Fibroblast of the aortic adventitia (primary cell): ENCODE results near the gene KPNB1. TPM values are rescaled to one million over a fixed set of nuclear protein-coding genes. Genes with fewer than 3 reads are reported as not detected.

Source experiments
- DNase-seq: peaks from one replicate; pipeline ENCODE4 v3.0.0-alpha.2; 2010; ENCODE audit warnings: low read depth
- H3K4me3 ChIP-seq: 2 replicates; pipeline ENCODE4 v1.5.1; 2011; ENCODE audit warnings: low read depth, mild to moderate bottlenecking, control low read depth, low read length, moderate library complexity
- total RNA-seq: library from RNA; depleted of rRNA; stranded (reverse); fragments of >200 nt; gene quantifications from 2 replicates; pipeline ENCODE4 v1.2.3, GENCODE V29; 2012; ENCODE audit warnings: low replicate concordance
- TF ChIP-seq, protein P1 (sequence below): IDR thresholded peaks from 2 replicates; pipeline ENCODE4 v1.5.1; 2011; ENCODE audit warnings: mild to moderate bottlenecking, low read length, control low read depth, inconsistent platforms; ENCODE audit not compliant: insufficient read depth

The KPNB1 gene
- total RNA-seq, 1 donor = 473 TPM

DNA sequence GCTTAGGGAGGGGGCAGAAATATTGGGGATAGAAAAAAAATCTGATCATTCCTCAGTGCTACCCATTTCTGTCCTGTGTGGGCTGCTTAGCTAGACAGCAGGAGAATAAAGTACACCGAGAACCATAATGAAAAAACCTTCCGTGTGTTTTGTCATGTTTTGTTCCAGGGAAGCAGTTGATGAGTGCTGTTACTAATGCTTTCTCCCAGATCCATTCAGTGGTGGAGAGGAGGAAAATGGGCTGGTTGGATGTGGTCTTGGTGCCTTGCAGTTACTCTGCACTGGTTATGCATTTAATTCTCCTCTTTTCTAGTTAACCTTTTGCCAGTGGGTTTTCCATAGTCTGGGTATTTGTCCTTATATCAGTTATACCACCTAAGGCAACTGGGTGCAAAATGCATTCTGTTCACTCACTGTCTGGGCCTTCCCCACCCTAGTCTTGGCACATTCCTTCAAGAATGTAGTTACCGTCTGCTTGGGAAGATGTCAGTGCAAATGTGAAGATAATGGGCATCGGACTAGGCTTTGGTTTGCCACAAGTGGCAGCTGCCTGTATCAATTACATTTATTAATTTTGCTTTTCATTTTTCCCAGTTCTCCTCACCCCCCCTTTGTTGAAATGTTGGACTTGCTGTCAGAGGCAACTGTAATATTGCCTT, 34.9 kb downstream of the KPNB1 start:
- TF ChIP-seq, protein P1, sequence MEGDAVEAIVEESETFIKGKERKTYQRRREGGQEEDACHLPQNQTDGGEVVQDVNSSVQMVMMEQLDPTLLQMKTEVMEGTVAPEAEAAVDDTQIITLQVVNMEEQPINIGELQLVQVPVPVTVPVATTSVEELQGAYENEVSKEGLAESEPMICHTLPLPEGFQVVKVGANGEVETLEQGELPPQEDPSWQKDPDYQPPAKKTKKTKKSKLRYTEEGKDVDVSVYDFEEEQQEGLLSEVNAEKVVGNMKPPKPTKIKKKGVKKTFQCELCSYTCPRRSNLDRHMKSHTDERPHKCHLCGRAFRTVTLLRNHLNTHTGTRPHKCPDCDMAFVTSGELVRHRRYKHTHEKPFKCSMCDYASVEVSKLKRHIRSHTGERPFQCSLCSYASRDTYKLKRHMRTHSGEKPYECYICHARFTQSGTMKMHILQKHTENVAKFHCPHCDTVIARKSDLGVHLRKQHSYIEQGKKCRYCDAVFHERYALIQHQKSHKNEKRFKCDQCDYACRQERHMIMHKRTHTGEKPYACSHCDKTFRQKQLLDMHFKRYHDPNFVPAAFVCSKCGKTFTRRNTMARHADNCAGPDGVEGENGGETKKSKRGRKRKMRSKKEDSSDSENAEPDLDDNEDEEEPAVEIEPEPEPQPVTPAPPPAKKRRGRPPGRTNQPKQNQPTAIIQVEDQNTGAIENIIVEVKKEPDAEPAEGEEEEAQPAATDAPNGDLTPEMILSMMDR = no peak
- DNase-seq = no peak
- H3K4me3 ChIP-seq = no peak overlapping the region

DNA sequence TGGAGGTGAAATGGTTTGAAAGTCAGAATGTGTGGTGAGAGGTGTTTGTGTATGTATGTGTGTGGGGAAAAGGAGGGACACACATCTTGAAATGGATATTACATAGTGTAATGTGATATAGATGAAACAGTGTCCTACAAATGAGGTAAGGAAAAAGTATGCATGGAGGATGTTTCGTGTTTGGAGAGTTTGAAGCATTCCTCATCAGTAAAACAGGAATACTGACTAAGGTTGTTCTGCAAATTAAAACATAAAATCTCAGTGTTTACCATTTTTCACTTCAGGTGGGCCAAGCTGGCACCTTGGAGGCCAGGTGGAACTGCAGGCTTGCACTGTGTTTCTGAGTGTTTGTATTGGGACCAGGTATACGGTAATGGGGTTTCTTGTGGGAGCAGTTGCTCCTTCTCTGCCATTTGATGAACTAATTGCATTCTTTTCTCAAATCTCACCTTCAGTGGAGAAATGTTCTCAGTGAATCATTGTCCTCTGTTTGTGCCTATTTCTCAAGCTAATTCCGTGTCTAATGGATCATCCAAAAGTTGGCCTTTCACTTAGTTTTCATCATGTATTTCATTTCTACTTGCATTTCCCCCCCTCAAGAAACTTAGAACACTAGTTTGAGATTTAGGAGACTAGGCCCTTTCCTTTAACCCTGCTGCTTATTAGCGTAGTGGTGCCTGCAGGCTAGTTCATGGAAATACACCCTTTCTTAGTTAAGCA, 36.0 kb downstream of the KPNB1 start:
- no peak for DNase-seq
- TF ChIP-seq, protein P1 = no peak
- H3K4me3 ChIP-seq = no peak overlapping the region

DNA sequence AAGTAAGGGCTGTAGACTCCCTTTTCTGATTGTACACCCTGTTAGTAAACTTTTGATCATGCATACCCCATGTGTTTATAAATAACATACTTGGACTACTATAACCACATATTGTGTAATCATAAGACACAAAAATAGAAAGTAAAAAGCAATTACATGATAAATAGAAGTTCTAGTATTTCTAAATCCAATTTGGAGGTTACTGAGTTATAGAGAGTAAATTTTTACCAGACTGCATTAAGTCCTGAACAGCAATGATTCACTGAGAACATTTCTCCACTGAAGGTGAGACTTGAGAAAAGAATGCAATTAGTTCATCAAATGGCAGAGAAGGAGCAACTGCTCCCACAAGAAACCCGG, 36.5 kb downstream of the KPNB1 start:
- H3K4me3 ChIP-seq = no peak overlapping the region
- no peak for DNase-seq
- TF ChIP-seq, protein P1 = no peak

- TF ChIP-seq, protein P1 = no peak
- DNase-seq = no peak
Measured at GRCh38 chr17:47686664-47687327, 37.1 kb downstream of the KPNB1 start.

GRCh38 chr17:47687328-47687690, 37.6 kb downstream of the KPNB1 start:
- DNase-seq = no peak
- H3K4me3 ChIP-seq = no peak overlapping the region
- TF ChIP-seq, protein P1 = no peak

More at GRCh38 chr17:47686664-47687327, 37.1 kb downstream of the KPNB1 start:
- no peak overlapping the region for H3K4me3 ChIP-seq

GRCh38 chr17:47687748-47688147, 38.0 kb downstream of the KPNB1 start:
- DNase-seq = peak; percentile 43
- TF ChIP-seq, protein P1 = no peak
- H3K4me3 ChIP-seq = no peak overlapping the region
